GM21367 (cell line): ENCODE measurements around the gene DDX24.

Source experiments
- ATAC-seq: cut with Tn5 transposase; IDR thresholded peaks from one replicate; pipeline ENCODE4 v1.9.1; 2021; ENCODE audit not compliant: unreplicated experiment

DDX24 gene

GRCh38 chr14:94050231-94050880 is 30.6 kb downstream of the DDX24 start:
- ATAC-seq = no peak

- no peak for ATAC-seq
Measured at GRCh38 chr14:94049625-94050023, 31.4 kb downstream of the DDX24 start.

GRCh38 chr14:94048691-94049624 is 32.0 kb downstream of the DDX24 start:
- ATAC-seq = no peak

GRCh38 chr14:94047581-94047980 is 33.4 kb downstream of the DDX24 start:
- no peak for ATAC-seq

GRCh38 chr14:94046696-94047250 is 34.2 kb downstream of the DDX24 start:
- ATAC-seq = no peak

- ATAC-seq = no peak
Measured at GRCh38 chr14:94045563-94046345, 35.2 kb downstream of the DDX24 start.

- ATAC-seq = no peak
Measured at GRCh38 chr14:94045101-94045500, 35.9 kb downstream of the DDX24 start.

- no peak for ATAC-seq
Measured at GRCh38 chr14:94044476-94045091, 36.4 kb downstream of the DDX24 start.

- ATAC-seq = no peak
Measured at GRCh38 chr14:94043756-94044475, 37.1 kb downstream of the DDX24 start.

- ATAC-seq = no peak
Measured at GRCh38 chr14:94043111-94043755, 37.8 kb downstream of the DDX24 start.

- no peak for ATAC-seq
Measured at GRCh38 chr14:94042433-94043091, 38.4 kb downstream of the DDX24 start.

GRCh38 chr14:94041551-94042346 is 39.3 kb downstream of the DDX24 start:
- ATAC-seq = no peak

GRCh38 chr14:94040796-94041195 is 40.2 kb downstream of the DDX24 start:
- ATAC-seq = no peak

- no peak for ATAC-seq
Measured at GRCh38 chr14:94040247-94040646, 40.8 kb downstream of the DDX24 start.

GRCh38 chr14:94038921-94039629 is 41.9 kb downstream of the DDX24 start:
- ATAC-seq = no peak

GRCh38 chr14:94038510-94038909 is 42.5 kb downstream of the DDX24 start:
- ATAC-seq = no peak

GRCh38 chr14:94037954-94038353 is 43.0 kb downstream of the DDX24 start:
- no peak for ATAC-seq
